ENCODE measurements around the gene RAD51B. TPM values are rescaled to one million over a fixed set of nuclear protein-coding genes. Genes with fewer than 3 reads are reported as not detected.
A peak's percentile ranks its signal among the peaks of the same experiment; 100 is the strongest.

The RAD51B gene
- total RNA-seq, 4 donors from 2014 or later: 12.6 to 26.4 (median 16.7) TPM

DNA sequence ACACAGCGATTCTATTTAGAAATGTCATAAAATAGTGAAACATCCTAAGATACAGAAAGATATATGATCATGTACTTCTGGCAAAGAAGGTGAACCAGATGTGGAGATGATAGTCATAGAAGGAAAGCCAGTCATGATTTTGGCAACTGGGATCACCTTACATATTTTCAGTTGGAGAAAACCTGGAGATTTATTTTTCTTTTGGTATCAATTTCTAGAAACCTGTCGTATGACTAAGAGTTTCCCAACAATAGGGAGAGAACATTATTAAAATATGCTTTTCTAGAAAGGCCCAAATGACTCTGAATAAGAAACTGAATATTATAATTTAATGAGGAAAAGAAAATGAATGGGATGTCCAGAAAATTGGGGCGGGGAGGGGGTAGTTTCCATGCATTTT lies 576.9 kb downstream of the RAD51B start:
- WGBS, 2 donors: 84 to 85% methylated on average over 3 of the region's 3 CpGs
- no peak for DNase-seq (ENCODE audit: low spot score in 2 of 2)

DNA sequence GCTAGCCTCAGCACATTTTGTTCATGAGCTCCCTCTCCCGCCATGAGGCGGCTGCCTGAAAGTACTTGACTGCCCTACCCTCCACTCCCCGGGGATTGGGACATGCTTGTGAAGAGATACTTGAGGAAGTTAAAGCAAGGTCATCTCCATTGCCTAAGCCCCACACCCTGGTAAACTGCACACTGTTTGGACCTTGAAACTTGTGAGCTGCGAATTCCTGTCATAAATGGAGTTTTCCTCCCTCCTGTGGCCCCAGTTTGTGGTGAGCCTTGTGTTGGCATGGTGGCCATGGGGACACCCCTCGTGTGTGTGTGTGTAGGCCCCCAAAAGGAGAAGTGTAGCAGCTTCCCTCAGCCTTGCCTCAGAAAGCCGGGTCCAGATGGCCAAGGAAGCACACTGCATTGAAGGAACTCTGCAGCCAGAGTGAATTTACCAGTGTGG lies 577.8 kb downstream of the RAD51B start:
- Histone ChIP-seq H3K9me3 (no peaks in the 10 kb centered on the region), H3K4me1 (peaks cover 0 to 89% (median 36%) of the 10 kb centered on the region in 4 donors), H3K27ac (peak overlapping the region in 3 of 4 donors; percentile 25 to 38 (median 32)), H3K4me3 (no peak overlapping the region), H3K36me3 (no peaks in the 10 kb centered on the region), H3K27me3 (no peaks in the 10 kb centered on the region)
- WGBS, 2 donors: 53 to 64% methylated on average over 6 of the region's 6 CpGs
- DNase-seq (ENCODE audit: low spot score in 2 of 2): peak in 1 of 2 donors; percentile 61
- TF ChIP-seq EP300 (IDR thresholded peaks at IDR 0.05) (peak; percentile 24 to 83), POLR2A (IDR thresholded peaks at IDR 0.05) (no peak)

More for the DNA sequence above, 576.9 kb downstream of the RAD51B start:
- Histone ChIP-seq H3K9me3 (no peaks in the 10 kb centered on the region), H3K27me3 (no peaks in the 10 kb centered on the region), H3K27ac (peak overlapping the region in 1 of 4 donors; percentile 83), H3K36me3 (no peaks in the 10 kb centered on the region), H3K4me3 (no peak overlapping the region), H3K4me1 (peaks cover 6 to 97% (median 45%) of the 10 kb centered on the region in 4 donors)
- no peak for TF ChIP-seq POLR2A (IDR thresholded peaks at IDR 0.05)
- TF ChIP-seq, protein P1, sequence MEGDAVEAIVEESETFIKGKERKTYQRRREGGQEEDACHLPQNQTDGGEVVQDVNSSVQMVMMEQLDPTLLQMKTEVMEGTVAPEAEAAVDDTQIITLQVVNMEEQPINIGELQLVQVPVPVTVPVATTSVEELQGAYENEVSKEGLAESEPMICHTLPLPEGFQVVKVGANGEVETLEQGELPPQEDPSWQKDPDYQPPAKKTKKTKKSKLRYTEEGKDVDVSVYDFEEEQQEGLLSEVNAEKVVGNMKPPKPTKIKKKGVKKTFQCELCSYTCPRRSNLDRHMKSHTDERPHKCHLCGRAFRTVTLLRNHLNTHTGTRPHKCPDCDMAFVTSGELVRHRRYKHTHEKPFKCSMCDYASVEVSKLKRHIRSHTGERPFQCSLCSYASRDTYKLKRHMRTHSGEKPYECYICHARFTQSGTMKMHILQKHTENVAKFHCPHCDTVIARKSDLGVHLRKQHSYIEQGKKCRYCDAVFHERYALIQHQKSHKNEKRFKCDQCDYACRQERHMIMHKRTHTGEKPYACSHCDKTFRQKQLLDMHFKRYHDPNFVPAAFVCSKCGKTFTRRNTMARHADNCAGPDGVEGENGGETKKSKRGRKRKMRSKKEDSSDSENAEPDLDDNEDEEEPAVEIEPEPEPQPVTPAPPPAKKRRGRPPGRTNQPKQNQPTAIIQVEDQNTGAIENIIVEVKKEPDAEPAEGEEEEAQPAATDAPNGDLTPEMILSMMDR (IDR thresholded peaks at IDR 0.05): no peak
- no peak for TF ChIP-seq EP300 (IDR thresholded peaks at IDR 0.05)

DNA sequence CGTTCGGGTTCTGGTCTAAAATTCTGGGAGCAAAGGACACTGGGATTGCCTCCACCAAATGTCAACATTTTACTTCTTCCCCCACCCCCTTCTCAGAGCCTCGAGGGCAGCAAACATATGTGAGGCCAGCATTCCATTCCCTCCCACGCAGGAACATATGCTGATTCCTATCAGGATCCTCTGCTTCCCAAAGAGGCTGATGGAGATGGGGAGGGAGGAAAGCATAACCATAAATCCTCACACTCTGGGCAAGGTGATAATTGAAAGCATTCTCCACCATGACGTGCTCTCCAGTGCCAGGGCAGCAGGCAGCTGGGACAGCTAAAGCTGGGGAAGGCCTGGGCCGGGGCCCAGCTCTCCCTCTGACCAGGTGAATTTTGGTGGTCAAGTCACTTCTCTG lies 578.2 kb downstream of the RAD51B start:
- Histone ChIP-seq H3K27ac (peak overlapping the region in 3 of 4 donors; percentile 25 to 38 (median 32)), H3K27me3 (no peaks in the 10 kb centered on the region), H3K36me3 (no peaks in the 10 kb centered on the region), H3K4me3 (no peak overlapping the region), H3K4me1 (peaks cover 0 to 89% (median 32%) of the 10 kb centered on the region in 4 donors), H3K9me3 (no peaks in the 10 kb centered on the region)
- 34 to 38% methylated on average over 6 of the region's 6 CpGs for WGBS, 2 donors
- no peak for DNase-seq (ENCODE audit: low spot score in 2 of 2)
- TF ChIP-seq EP300 (IDR thresholded peaks at IDR 0.05): no peak
- no peak for TF ChIP-seq POLR2A (IDR thresholded peaks at IDR 0.05)
- TF ChIP-seq, protein P1 (IDR thresholded peaks at IDR 0.05): no peak

DNA sequence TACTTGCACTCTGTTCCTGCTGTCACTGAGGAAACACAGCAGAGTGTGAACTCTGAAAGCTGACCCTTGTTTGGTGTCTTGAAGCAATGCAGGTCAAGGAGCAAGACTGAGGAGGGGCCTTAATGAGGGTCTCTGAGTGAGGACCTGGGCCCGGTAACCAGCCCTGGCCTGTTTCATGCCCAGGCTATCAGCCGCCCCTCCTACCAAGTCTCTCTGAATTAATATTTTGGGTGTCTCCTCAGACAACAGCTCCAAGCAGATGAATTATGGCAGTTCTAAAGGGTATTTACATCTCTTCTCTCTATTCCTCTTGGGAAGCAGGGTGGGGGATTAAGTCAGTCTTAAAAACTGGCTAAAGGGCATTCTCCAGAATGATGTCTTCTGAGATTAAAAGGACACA lies 578.8 kb downstream of the RAD51B start:
- Histone ChIP-seq H3K27me3 (no peaks in the 10 kb centered on the region), H3K9me3 (no peaks in the 10 kb centered on the region), H3K4me3 (no peak overlapping the region), H3K36me3 (no peaks in the 10 kb centered on the region), H3K4me1 (peaks cover 0 to 89% (median 29%) of the 10 kb centered on the region in 4 donors), H3K27ac (peak overlapping the region in 3 of 4 donors; percentile 25 to 38 (median 32))
- TF ChIP-seq POLR2A (IDR thresholded peaks at IDR 0.05) (no peak), EP300 (IDR thresholded peaks at IDR 0.05) (no peak)
- TF ChIP-seq, protein P1 (IDR thresholded peaks at IDR 0.05): no peak
- 93 to 96% methylated on average over 2 of the region's 2 CpGs for WGBS, 2 donors
- DNase-seq (ENCODE audit: low spot score in 2 of 2): no peak

DNA sequence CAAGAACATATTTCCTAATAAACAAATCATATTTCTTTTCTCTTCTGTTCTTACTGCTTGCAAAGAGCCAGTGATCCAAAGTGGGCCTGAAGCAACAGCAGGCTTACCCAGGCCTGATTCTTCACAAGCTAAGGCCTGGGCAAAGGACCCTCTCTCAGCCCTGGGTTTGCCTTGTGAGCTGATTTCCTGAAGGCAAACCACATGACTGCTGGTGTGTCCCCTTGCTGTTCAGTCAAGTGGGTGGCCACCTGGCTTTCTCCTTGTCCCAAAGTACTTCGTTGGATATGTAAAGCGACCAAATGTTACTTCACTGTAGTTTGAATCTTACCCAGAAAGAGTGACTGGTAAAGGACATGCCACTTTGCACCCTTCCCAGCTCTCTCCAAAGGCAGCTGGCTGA lies 580.4 kb downstream of the RAD51B start:
- Histone ChIP-seq H3K4me3 (no peak overlapping the region), H3K9me3 (no peaks in the 10 kb centered on the region), H3K27me3 (no peaks in the 10 kb centered on the region), H3K27ac (peak overlapping the region in 2 of 4 donors; percentile 30 to 69), H3K36me3 (no peaks in the 10 kb centered on the region), H3K4me1 (peaks cover 0 to 85% (median 35%) of the 10 kb centered on the region in 4 donors)
- TF ChIP-seq POLR2A (IDR thresholded peaks at IDR 0.05) (no peak), EP300 (IDR thresholded peaks at IDR 0.05) (no peak)
- TF ChIP-seq, protein P1 (IDR thresholded peaks at IDR 0.05): no peak
- WGBS, 2 donors: 86 to 90% methylated on average over 2 of the region's 2 CpGs
- DNase-seq (ENCODE audit: low spot score in 2 of 2): no peak

Measured in tibial nerve (tissue), 4 donors.